GM21529 (cell line): Measurements from ENCODE around the gene TBC1D9.
A peak's percentile ranks its signal among the peaks of the same experiment; 100 is the strongest.

ENCODE experiments used
- ATAC-seq: cut with Tn5 transposase; IDR thresholded peaks from one replicate; pipeline ENCODE4 v1.9.1; 2021; ENCODE audit not compliant: unreplicated experiment

Gene TBC1D9

GRCh38 chr4:140659943-140660700 is 96.1 kb downstream of the TBC1D9 start:
- ATAC-seq = no peak

- no peak for ATAC-seq
Observed at GRCh38 chr4:140654495-140654814, 101.7 kb downstream of the TBC1D9 start.

DNA sequence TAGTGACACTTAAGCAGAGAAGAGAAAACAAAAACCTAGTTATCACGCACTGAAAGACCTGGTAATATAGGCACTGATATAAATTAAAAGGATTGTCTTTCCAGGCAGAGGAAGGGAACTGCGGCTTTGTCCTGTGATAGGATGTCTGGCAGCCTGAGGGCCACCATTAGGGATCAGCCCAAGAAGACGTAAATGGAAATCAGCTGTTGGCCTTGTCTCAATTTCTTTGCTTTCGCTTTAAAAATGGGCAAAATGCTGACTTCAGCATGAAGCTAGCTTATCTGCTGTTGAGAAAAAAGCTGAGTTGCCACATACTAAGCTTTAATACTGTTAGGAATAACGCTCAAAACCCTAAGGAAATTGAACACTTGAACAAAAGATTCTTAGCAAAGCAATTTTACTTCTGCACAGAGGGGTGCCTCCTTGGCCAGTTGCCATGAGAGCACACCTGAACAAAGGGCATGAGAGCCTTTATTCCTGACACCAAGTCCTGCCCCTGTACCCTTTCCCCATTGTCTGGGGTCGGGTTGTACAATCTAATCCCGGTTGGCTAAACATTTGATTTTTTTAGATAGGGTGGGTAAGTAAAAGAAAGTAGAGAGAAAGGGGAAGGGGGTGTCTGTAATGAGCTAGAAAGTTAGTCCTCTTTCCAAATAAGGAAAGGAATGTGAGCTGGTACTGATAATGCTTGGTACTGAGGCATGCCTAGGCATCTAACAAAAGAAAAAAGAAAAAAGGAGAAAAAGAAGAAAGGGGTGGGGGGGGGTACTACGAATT is 102.3 kb downstream of the TBC1D9 start:
- no peak for ATAC-seq

DNA sequence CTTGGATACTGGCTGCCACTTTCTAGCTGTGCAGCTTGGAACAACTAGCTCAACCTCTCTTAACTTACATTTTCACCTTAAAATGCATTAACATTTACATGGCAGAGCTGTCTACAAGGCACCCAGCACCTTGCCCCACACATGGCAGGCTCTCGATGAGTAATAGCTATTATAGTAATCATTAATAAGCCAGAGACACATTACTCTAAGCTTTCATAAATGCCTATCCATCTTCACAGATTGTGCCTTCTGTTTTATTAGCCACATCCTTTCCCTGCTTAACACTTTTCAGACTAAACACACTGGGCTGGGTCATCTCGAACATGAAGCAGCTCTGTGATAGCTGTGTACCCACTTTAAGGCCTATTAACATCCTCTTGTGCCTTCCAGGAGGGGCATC is 103.6 kb downstream of the TBC1D9 start:
- no peak for ATAC-seq

DNA sequence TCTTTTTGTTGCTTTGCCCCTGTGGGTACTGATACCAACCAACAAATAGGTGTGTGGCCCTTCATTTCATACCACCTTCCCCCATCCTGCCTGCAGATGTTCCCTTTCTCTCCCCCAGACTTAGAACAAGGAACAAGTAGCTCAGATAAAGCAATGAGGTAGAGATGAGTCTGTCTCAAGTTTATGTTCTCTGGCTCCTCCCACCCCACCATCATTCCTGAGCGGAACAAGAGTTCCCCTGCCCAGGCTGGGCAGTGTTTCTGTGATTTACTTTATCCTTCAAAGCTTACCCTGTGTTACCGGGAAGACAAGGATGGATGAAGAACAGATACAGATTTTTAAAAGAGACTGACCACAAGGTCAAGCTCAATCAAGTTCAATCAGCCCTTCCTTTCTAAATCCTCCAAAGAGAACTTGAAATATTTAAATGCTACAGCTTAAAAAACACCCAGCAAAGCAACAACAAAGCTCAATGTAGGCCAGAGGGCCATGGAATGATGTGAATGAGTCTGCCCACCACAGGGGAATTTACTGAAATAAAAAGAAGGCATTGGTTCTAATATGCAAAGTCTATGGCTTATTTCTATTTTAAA is 107.4 kb downstream of the TBC1D9 start:
- no peak for ATAC-seq

DNA sequence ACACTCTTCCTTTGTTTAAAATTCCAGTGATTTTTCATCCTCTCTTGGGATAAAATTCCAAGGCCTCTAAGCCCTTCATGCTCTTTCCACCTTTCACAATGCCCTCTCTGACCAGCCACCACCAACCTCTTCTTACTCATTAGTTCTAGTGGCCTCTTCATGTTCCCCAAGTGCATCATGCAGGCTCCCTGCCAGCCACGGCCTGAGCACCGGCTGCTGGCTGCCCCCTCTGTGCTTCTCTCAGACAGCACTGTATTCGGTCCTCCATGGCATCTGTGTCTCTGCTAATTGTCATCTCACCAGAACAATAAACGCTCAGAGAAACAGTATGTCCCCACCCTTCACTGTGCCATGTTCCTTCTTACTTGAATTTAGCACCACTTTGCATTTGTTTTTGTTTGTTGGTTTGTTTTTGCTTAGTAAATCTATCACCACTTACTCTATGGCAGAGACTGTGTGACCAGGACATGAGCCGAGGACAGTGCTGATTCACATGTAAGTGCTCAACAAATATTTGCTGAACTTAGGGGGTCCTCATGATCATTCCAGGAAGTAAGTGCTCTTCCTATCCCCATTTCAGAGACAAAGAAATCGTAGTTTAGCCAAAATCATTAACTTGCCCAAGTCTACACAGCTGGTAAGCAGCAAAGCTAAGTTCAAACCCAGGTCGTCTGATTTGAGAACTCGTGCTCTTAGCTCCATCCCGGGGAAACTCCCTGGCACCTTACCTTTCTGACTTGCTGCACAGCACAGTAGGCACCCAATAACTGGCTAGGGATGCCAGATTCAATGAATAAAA is 110.4 kb downstream of the TBC1D9 start:
- ATAC-seq = no peak

- ATAC-seq = no peak
Observed at GRCh38 chr4:140645196-140645595, 111.0 kb downstream of the TBC1D9 start.

- ATAC-seq = no peak
Observed at GRCh38 chr4:140644470-140645185, 111.6 kb downstream of the TBC1D9 start.

DNA sequence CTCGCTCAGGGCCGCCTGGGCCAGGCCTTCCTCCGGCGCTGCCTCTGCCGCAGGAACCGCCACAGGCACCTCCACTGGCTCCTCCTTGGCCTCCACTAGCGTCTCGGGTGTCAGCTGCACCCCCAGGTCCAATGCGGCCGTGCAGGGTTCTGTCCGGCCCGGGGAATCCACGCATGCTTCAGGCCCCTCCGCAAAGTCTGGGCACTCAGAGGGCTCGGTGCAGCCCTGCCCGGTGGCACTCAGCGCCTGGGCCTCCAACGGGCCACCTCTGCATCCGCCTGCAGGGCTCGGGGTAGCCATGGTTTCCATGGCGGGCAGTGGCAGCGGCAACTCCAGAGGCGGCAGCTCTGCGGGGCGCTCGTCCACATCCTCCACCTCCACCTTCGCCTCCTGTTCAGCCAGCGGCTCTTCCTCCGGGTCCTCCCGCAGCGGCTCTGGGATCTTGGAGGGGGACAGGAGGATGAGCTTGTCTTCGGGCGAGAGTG is 112.6 kb downstream of the TBC1D9 start:
- ATAC-seq = no peak

DNA sequence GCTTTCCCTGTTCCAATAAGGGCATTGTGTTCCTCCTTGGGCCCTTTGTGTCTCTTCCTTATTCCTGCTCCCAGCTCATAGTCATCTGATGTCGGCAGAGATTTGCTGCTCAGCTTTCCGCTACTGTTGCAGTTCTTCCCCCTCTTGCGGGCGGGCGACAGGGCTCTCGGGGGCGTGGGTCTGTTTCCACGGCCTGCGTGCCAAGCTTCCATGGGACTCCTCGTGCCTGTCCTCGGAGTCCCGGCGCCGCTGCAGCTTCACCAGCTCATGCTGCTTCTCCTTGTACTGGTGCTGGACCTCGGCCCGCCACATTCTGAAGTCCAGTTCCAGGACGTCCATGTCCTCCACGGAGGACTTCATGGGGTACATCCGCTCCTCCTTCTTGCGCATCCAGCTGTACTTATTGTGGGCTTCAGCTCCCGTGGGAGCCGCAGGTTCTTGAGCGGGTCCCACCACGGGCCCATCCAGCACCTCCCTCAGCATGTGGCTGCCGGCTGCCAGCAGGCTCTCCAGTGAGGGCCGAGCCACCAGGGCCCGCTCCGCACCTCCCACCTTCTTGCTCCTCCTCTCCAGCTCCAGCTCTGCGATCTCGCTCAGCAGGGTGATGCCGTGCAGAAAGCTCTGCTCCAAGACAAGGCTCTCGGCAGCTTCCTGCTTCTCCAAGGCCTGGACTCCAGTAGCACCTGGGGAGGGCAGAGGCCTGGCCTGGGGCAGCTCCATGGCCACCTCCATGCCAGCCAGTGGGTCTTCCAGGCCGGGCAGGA is 113.3 kb downstream of the TBC1D9 start:
- no peak for ATAC-seq

DNA sequence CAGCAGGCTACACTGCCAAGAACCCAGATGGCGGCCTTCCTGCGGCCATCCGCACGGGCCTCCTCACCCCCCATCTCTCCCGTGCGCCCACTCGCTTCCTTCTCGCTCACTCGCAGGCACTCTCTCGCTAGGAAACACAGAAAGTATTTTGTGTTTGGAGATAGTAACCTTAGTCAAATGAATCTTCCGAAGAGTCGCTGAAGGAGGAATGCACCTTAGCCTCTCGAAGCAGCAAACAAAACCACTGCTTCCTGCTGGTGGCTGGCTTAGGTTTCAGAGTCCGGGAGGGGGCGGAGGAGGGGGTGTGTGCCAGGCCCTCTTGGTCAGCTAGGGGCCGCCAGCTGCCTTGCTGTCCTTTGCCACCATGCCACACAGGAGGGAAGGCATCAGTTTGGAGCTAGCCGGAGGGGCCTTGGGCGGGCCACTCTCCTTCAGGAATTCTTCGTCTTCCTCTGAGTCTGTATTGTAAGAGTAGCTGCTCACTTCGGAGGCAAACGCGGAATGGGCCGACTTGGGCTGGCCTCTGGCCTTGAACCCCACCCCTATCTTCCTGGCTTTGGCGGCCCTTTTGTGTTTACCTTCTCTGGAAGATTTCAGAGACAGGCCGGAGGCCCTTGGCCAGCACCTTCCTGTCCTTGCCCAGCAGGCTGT is 114.3 kb downstream of the TBC1D9 start:
- ATAC-seq = no peak

GRCh38 chr4:140641105-140641555 is 115.1 kb downstream of the TBC1D9 start:
- ATAC-seq = no peak

DNA sequence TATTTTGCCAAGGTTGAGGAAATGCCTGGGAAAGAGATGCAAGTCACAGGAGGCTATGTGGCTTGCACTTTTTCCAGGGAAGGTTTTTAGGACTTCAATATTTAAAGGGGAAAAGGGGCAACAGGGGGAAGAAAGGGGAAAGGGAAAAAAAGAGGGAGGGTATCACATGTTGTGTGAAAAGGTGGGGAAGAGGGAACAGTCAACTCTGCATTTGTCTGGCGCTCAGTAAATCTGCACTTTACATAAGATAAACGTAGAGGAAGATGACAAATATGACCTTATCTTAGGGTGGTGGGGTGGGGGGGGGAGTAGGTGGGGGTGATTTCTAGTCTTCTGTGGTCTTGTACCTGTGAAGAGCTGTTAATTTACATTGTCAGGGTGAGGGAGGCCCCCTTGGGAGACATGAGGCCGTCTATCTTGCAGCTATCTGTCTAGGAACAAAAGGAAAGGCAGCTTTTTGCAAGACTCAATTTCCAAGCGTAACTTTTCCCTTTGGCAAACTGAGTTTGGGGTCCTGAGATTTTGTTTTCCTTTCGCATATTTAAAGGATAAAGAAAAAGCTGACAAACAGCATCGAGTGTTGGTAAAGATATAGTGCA is 115.9 kb downstream of the TBC1D9 start:
- no peak for ATAC-seq

DNA sequence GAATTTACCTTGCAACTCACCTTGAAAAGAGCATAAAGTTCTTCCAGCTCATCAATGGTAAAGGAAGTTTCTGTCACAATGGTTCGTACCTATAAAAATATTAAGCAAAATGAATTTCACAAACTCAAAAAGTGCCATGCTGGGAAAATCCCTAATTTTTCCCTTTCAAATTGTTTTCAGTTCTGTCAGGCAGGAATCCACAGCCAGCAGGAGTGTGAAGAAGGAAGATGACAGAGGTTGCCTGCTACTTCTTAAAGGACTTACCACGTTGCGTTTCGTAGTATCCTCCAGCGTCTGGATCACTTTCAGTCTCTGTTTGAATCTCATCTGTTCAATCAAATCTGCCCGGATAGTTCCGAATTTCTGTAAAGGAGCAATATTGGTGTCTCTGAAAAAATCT is 117.1 kb downstream of the TBC1D9 start:
- ATAC-seq = no peak

DNA sequence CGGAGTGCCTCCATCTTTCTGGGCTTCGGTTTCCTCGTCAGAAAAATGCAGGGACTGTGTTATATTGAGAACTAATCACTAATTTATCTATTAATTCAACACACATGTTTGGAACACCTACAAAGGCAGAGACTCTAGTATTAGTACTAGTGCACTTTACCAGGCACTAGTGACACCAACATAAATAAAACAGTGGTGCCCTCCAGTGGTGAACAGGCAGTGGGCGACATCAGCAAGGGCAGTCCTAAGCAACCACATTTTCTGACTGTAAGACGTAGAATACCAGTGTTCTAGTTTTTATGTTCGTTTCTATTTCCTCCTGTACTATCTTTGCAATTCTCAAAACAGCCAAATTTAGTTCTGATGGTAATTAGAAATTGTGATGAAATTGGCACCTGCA is 118.3 kb downstream of the TBC1D9 start:
- peak; percentile 91 for ATAC-seq

GRCh38 chr4:140635606-140636005 is 120.6 kb downstream of the TBC1D9 start:
- no peak for ATAC-seq

GRCh38 chr4:140633951-140634350 is 122.2 kb downstream of the TBC1D9 start:
- ATAC-seq = no peak

GRCh38 chr4:140633124-140633523 is 123.1 kb downstream of the TBC1D9 start:
- ATAC-seq = no peak

- no peak for ATAC-seq
Observed at GRCh38 chr4:140630246-140630645, 125.9 kb downstream of the TBC1D9 start.
